GM12874 (cell line): ENCODE results near the gene P3H3.
A peak's percentile ranks its signal among the peaks of the same experiment; 100 is the strongest.

Experiments used
- CTCF ChIP-seq: IDR thresholded peaks from 2 replicates; pipeline ENCODE4 v1.5.1; 2011; ENCODE audit warnings: low read depth, mild to moderate bottlenecking, control low read depth, low read length, moderate library complexity; ENCODE audit not compliant: insufficient read depth

P3H3 gene

GRCh38 chr12:6866920-6867412 lies 38.8 kb downstream of the P3H3 start:
- TF ChIP-seq CTCF: no peak

GRCh38 chr12:6867413-6868210 lies 39.4 kb downstream of the P3H3 start, which contains the start of gene TPI1:
TSS of gene TPI1 (plus strand) at chr12:6867531. CDS start at chr12:6867567, 36 bp downstream.
- no peak for TF ChIP-seq CTCF

- TF ChIP-seq CTCF: no peak
Observed at GRCh38 chr12:6868211-6869048, 40.2 kb downstream of the P3H3 start.

GRCh38 chr12:6869049-6870021 lies 41.1 kb downstream of the P3H3 start:
- TF ChIP-seq CTCF: peak; percentile 90

GRCh38 chr12:6871052-6871957 lies 43.1 kb downstream of the P3H3 start:
- no peak for TF ChIP-seq CTCF

- peak; percentile 99 for TF ChIP-seq CTCF
Observed at GRCh38 chr12:6872073-6873048, 44.2 kb downstream of the P3H3 start.
